GM12878 (cell line): Measurements from ENCODE around the gene MZB1. TPM values are rescaled to one million over a fixed set of nuclear protein-coding genes. Genes with fewer than 3 reads are reported as not detected.

ENCODE experiments used
- ATAC-seq: fragments of 200-7000 bp; cut with Tn5 transposase; 3 replicates; pipeline ENCODE4 v1.9.1; 2020; ENCODE audit warnings: mild to moderate bottlenecking, moderate library complexity
- BruUV-seq: library from RNA; stranded (reverse); fragments of 400-500 nt; replicated peaks from 2 replicates; lab custom pipeline; 2021; lab: Mats Ljungman, UMichigan
- CTCF ChIA-PET: fragments of 300-600 bp; sonication (Branson Sonifier 250); formaldehyde crosslinking; extraction: SDS; loops from one replicate; lab custom pipeline; 2021; ENCODE audit warnings: inconsistent platforms; lab: Yijun Ruan, JAX
- POLR2A ChIA-PET: fragments of 350-600 bp; formaldehyde crosslinking; extraction: SDS; loops from one replicate; lab custom pipeline; 2021; ENCODE audit warnings: inconsistent platforms; lab: Charles Lee
- RAD21 ChIA-PET: fragments of 300-600 bp; sonication (Branson Sonifier 250); formaldehyde crosslinking; loops from one replicate; lab custom pipeline; 2023; ENCODE audit warnings: antibody characterized with exemption; ENCODE audit not compliant: unreplicated experiment; lab: Charles Lee
- SMC1A ChIA-PET: fragments of 300-600 bp; sonication (Branson Sonifier 250); formaldehyde crosslinking; loops from one replicate; lab custom pipeline; 2023; ENCODE audit not compliant: unreplicated experiment, uncharacterized antibody; lab: Charles Lee
- DNase-seq: peaks from one replicate; pipeline ENCODE4 v3.0.0-alpha.2; 2011; ENCODE audit warnings: low read depth, low spot score
- FAIRE-seq: peaks from 3 replicates; lab custom pipeline; 2011; peaks lifted over from hg19 to GRCh38; lab: Jason Lieb, UNC
- H2AFZ ChIP-seq: 2 replicates; pipeline ENCODE4 v1.6.0; 2011; ENCODE audit warnings: low read depth, low read length, control low read depth; ENCODE audit not compliant: control insufficient read depth
- H3K27ac ChIP-seq: 2 replicates; pipeline ENCODE4 v1.5.1; 2011; ENCODE audit warnings: control low read depth; ENCODE audit not compliant: control insufficient read depth, insufficient read depth
- H3K27me3 ChIP-seq, 2 experiments: replicated peaks in 1 of 2; 2 replicates each; pipeline versions ENCODE4 v1.6.0 to v1.6.1; 2011; ENCODE audit warnings: low read length in 1 of 2; ENCODE audit not compliant: control insufficient read depth in 2 of 2, insufficient read depth in 2 of 2
- H3K36me3 ChIP-seq, 2 experiments: 2 replicates each; pipeline ENCODE4 v1.5.1; 2011; ENCODE audit warnings: low read length in 1 of 2; ENCODE audit not compliant: control insufficient read depth in 2 of 2, insufficient read depth in 2 of 2
- H3K4me1 ChIP-seq: 2 replicates; pipeline ENCODE4 v1.6.1; 2011; ENCODE audit warnings: mild to moderate bottlenecking, low read length, moderate library complexity, mixed read lengths; ENCODE audit not compliant: control insufficient read depth, insufficient read depth
- H3K4me2 ChIP-seq: 2 replicates; pipeline ENCODE4 v1.6.0; 2011; ENCODE audit warnings: control low read depth; ENCODE audit not compliant: control insufficient read depth, insufficient read depth
- H3K4me3 ChIP-seq: fragments of 200-600 bp; sonication (generic); 2 replicates; pipeline ENCODE4 v1.5.1; 2016
- H3K79me2 ChIP-seq: 2 replicates; pipeline ENCODE4 v1.6.0; 2011; ENCODE audit warnings: low read length; ENCODE audit not compliant: control insufficient read depth, insufficient read depth
- H3K9ac ChIP-seq: 2 replicates; pipeline ENCODE4 v1.8.0; 2011; ENCODE audit warnings: low read length, control low read depth, mixed read lengths; ENCODE audit not compliant: control insufficient read depth, insufficient read depth
- H3K9me3 ChIP-seq: replicated peaks from 3 replicates; pipeline ENCODE4 v1.5.1; 2011; ENCODE audit warnings: mild to moderate bottlenecking, low read length; ENCODE audit not compliant: control insufficient read depth, insufficient read depth
- H4K20me1 ChIP-seq: 2 replicates; pipeline ENCODE4 v1.6.0; 2011; ENCODE audit not compliant: control insufficient read depth, insufficient read depth
- BACH1 ChIP-seq: fragments of 450-650 bp; IDR thresholded peaks from 2 replicates; pipeline ENCODE4 v1.6.1; 2017; ENCODE audit warnings: mild to moderate bottlenecking, borderline replicate concordance
- RUNX3 ChIP-seq: IDR thresholded peaks from 2 replicates; pipeline ENCODE4 v1.6.1; 2012; ENCODE audit warnings: low read length, inconsistent platforms
- WGBS: methylation state at CpG from one replicate; pipeline ENCODE4 v1.1.6; 2016; ENCODE audit warnings: low lambda C conversion rate; ENCODE audit not compliant: insufficient replicate concordance, insufficient coverage; ENCODE audit errors: missing lambda C conversion rate; 5-methylcytosine and 5-hydroxymethylcytosine counted together
- in situ Hi-C: fragments of 300-500 bp; cut with MboI; formaldehyde crosslinking; loops from 9 replicates; pipeline ENCODE4 v1.14.3; 2018; ENCODE audit warnings: mixed read lengths
- intact Hi-C: fragments of 100-400 bp; cut with micrococcal nuclease; formaldehyde crosslinking; loops from one replicate; pipeline ENCODE4 v1.14.2; 2022; ENCODE audit not compliant: unreplicated experiment
- polyA plus RNA-seq, 11 experiments: library from polyadenylated mRNA; depleted of rRNA in 4 of 11; unstranded in 6 of 11; stranded (reverse) in 5 of 11; fragments of >200 nt; fragmentation: Nextera tagmentation in 4 of 11; fragmentation: Illumina TruSeq in 1 of 11; extraction: Ambion mirVana in 4 of 11; extraction: Trizol in 1 of 11; gene quantifications; 1 replicate in 1 of 11; 2 replicates in 10 of 11; pipeline versions ENCODE4 v1.2.1 to v1.2.3, GENCODE V29; 2011 to 2016; ENCODE audit warnings: inconsistent platforms in 2 of 11, missing spikeins in 2 of 11, low read depth in 1 of 11
- total RNA-seq, 4 experiments: library from RNA; depleted of rRNA in 3 of 4; stranded (reverse); fragments of >200 nt in 3 of 4; fragmentation: Illumina TruSeq in 1 of 4; extraction: Trizol in 1 of 4; gene quantifications; 2 replicates each; pipeline versions ENCODE4 v1.2.1 to v1.2.3, GENCODE V29; 2013 to 2021
- TF ChIP-seq, protein P1 (sequence below): fragments of 450-650 bp; conservative IDR thresholded peaks from 2 replicates; pipeline ENCODE4 v1.6.1; 2017; ENCODE audit warnings: mild to moderate bottlenecking, moderate library complexity

The MZB1 gene
- total and polyA plus RNA-seq, 10 of the 15 experiments (the other 5 are each of a cell fraction or from before 2014, with no cell fraction given) = 19.3 to 406 (median 188) TPM

DNA sequence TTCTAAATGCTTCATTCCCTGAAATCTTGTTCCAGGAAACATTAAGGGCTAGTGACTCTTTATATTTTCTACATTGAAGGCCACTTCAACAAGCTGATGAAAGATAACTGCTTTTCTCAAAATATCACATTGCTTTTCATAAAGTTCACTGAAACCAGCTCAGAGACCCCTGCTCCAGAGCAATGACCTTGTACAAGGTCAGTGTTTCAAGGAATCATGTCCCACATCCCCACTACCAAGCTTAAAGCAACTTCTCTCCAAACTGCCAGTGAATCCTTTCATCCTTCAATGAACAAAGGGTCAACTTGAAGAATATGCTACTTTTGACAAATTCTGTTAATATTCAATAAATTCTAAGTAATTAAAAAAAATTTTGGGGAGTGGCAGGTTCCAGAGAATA, 26.2 kb upstream of the MZB1 start (continued):
- TF ChIP-seq, protein P1, sequence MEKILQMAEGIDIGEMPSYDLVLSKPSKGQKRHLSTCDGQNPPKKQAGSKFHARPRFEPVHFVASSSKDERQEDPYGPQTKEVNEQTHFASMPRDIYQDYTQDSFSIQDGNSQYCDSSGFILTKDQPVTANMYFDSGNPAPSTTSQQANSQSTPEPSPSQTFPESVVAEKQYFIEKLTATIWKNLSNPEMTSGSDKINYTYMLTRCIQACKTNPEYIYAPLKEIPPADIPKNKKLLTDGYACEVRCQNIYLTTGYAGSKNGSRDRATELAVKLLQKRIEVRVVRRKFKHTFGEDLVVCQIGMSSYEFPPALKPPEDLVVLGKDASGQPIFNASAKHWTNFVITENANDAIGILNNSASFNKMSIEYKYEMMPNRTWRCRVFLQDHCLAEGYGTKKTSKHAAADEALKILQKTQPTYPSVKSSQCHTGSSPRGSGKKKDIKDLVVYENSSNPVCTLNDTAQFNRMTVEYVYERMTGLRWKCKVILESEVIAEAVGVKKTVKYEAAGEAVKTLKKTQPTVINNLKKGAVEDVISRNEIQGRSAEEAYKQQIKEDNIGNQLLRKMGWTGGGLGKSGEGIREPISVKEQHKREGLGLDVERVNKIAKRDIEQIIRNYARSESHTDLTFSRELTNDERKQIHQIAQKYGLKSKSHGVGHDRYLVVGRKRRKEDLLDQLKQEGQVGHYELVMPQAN = no peak

DNA sequence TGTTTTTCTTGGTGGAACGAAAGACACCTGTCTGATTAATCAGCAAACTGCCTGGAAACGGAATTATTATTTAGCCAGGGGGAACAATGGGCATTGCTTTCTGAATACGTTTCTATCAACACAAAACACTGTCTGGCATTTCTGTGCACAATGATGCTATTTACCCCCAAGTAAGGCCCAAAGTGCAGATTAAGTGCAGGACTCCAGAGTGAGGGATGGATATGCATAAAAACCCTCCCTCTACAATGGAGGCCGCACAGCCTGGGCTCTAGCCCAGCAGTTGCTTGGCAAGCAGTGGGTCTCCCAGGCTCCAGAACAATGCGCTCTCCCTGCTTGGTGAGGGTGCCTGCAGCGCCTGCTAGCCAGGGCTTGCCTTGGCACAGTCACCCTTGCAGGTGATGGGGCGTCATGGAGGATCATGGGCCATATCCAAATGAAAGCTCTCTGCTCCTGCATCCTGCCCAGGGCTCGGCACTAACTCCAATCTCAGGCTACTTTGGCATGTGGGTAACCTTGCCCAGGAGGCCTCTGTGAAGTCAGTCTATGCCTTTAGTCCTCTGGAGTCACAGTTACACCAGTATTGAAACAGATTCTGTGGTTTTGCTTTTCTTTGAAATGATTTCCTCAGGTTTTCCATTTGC, 25.6 kb upstream of the MZB1 start:
- Histone ChIP-seq H3K9me3 (no peaks in the 10 kb centered on the region), H3K36me3 (no peaks in the 10 kb centered on the region; a peak in 1 of 4 replicates), H3K27ac (no peak overlapping the region), H3K4me1 (peaks cover 21% of the 10 kb centered on the region), H3K4me2 (no peak overlapping the region), H3K4me3 (no peak overlapping the region), H2AFZ (no peak overlapping the region), H3K9ac (no peak overlapping the region), H3K27me3 (no peaks in the 10 kb centered on the region), H4K20me1 (no peaks in the 10 kb centered on the region), H3K79me2 (no peaks in the 10 kb centered on the region)
- intact Hi-C loops (no loop called here), in situ Hi-C loops (no loop called here)
- DNase-seq (no peak), ATAC-seq (peak; percentile 32), FAIRE-seq (no peak)
- BruUV-seq = no TSS peak
- WGBS = 79% methylated on average over 8 of the region's 8 CpGs
- ChIA-PET SMC1A (interaction anchor here (1.1 to 3.2 kb wide), 6 partner anchors 9 to 67 kb away, joined by 3 to 14 read pairs (median 6); partner anchors contain the start of gene SPATA24), POLR2A (interaction anchor here (0.8 to 3.4 kb wide), 4 partner anchors 19 to 109 kb away, joined by 3 to 14 read pairs (median 4); partner anchors contain the start of gene DNAJC18), CTCF (interaction anchor here (0.6 to 3.8 kb wide), 9 partner anchors 9 to 218 kb away, joined by 3 to 24 read pairs (median 3); partner anchors contain the start of gene DNAJC18), RAD21 (interaction anchor here (0.8 to 3.6 kb wide), 4 partner anchors 8 to 98 kb away, joined by 3 to 19 read pairs (median 6); partner anchors contain the start of gene SPATA24)
- peak; percentile 22; the same call in 1 of the 2 replicates for TF ChIP-seq RUNX3
- TF ChIP-seq BACH1 = no peak
